Camera-type eye (tissue), 1 donor: ENCODE data around the gene WNT7B. TPM values are rescaled to one million over a fixed set of nuclear protein-coding genes. Genes with fewer than 3 reads are reported as not detected.

Experiments used
- total RNA-seq: library from RNA; depleted of rRNA; stranded (reverse); fragments of >200 nt; gene quantifications from one replicate; pipeline ENCODE4 v1.2.3, GENCODE V29; 2014

Gene WNT7B
- total RNA-seq: 8.4 TPM

GRCh38 chr22:45977003-45977411, at the start of gene WNT7B:
TSS of gene WNT7B (minus strand) at chr22:45977162. CDS start at chr22:45976754, 408 bp downstream.

Other genes with a start within 250 kb of the WNT7B start
- gene PPARA, start 173.4 kb upstream of the WNT7B start, total RNA-seq: 31.6 TPM